Suprapubic skin (tissue), 4 donors: Measurements from ENCODE around the gene UGT2B17. TPM values are rescaled to one million over a fixed set of nuclear protein-coding genes. Genes with fewer than 3 reads are reported as not detected.
A peak's percentile ranks its signal among the peaks of the same experiment; 100 is the strongest.
"Not testable (repeated sequence)": the region's sequence is repeated elsewhere in the genome, so short reads cannot be mapped to it uniquely, and the experiment has no call there.

Experiments used
- DNase-seq, 2 donors: peaks; one replicate each; pipeline ENCODE4 v3.0.0-alpha.2; 2019; ENCODE audit warnings: low spot score in 2 of 2
- H3K27ac ChIP-seq: fragments of 200-600 bp; sonication (generic); one replicate; pipeline ENCODE4 v1.5.1; 2019
- H3K27me3 ChIP-seq: fragments of 200-600 bp; sonication (generic); one replicate; pipeline ENCODE4 v1.5.1; 2019
- H3K36me3 ChIP-seq: fragments of 200-600 bp; sonication (generic); one replicate; pipeline ENCODE4 v1.5.1; 2019
- H3K4me1 ChIP-seq: fragments of 200-600 bp; sonication (generic); one replicate; pipeline ENCODE4 v1.5.1; 2019
- H3K4me3 ChIP-seq: fragments of 200-600 bp; sonication (generic); one replicate; pipeline ENCODE4 v1.5.1; 2019; ENCODE audit warnings: mild to moderate bottlenecking
- H3K9me3 ChIP-seq: fragments of 200-600 bp; sonication (generic); one replicate; pipeline ENCODE4 v1.5.1; 2019
- EP300 ChIP-seq: sonication (generic); formaldehyde crosslinking; IDR thresholded peaks from one replicate; pipeline ENCODE4 v1.6.1; 2017; ENCODE audit warnings: antibody characterized with exemption
- POLR2A ChIP-seq, 2 donors: fragments of 450-650 bp; IDR thresholded peaks; one replicate each; pipeline ENCODE4 v1.6.1; 2017; ENCODE audit warnings: antibody characterized with exemption in 2 of 2, mild to moderate bottlenecking in 2 of 2, moderate library complexity in 2 of 2
- POLR2AphosphoS5 ChIP-seq, 3 donors: sonication (generic); formaldehyde crosslinking; IDR thresholded peaks; one replicate each; pipeline ENCODE4 v1.6.1; 2017; ENCODE audit warnings: antibody characterized with exemption in 3 of 3
- WGBS: methylation state at CpG from one replicate; pipeline ENCODE4 v1.1.5; 2018; 5-methylcytosine and 5-hydroxymethylcytosine counted together
- total RNA-seq, 4 donors: library from RNA; depleted of rRNA; stranded (reverse); fragments of >200 nt; gene quantifications; one replicate each; pipeline ENCODE4 v1.1.0, GENCODE V29; 2016
- TF ChIP-seq, protein P1 (sequence below), 2 donors: fragments of 200-600 bp in 1 of 2; fragments of 450-650 bp in 1 of 2; sonication (generic) in 1 of 2; IDR thresholded peaks; one replicate each; pipeline ENCODE4 v1.5.1; 2016 to 2019; ENCODE audit warnings: antibody characterized with exemption in 2 of 2, mild to moderate bottlenecking in 1 of 2, moderate library complexity in 1 of 2

The UGT2B17 gene
- total RNA-seq, 4 donors from 2014 or later: not detected

DNA sequence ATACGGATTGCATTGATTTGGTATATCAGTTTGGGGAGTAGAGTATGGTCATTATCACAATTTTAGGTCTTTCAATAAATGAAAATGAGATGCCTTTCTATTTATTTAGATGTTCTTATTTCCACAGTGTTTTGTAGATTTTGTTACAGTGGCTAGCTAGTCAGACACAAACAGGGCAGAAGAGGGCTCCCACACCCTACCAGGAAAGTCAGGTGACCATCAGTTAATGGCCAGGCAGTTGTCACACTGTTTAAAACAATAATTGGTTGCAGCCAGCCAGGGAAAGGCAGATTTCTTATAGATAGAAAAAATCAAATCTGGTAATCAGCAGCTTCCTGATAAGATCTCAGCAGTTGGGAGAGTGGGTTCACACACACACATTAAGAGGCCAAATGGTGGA is 57.2 kb downstream of the UGT2B17 start:
- no peak overlapping the region for H3K4me3 ChIP-seq
- TF ChIP-seq POLR2A (IDR thresholded peaks at IDR 0.05) (no peak), POLR2AphosphoS5 (IDR thresholded peaks at IDR 0.05) (no peak), EP300 (no peak)
- TF ChIP-seq, protein P1, sequence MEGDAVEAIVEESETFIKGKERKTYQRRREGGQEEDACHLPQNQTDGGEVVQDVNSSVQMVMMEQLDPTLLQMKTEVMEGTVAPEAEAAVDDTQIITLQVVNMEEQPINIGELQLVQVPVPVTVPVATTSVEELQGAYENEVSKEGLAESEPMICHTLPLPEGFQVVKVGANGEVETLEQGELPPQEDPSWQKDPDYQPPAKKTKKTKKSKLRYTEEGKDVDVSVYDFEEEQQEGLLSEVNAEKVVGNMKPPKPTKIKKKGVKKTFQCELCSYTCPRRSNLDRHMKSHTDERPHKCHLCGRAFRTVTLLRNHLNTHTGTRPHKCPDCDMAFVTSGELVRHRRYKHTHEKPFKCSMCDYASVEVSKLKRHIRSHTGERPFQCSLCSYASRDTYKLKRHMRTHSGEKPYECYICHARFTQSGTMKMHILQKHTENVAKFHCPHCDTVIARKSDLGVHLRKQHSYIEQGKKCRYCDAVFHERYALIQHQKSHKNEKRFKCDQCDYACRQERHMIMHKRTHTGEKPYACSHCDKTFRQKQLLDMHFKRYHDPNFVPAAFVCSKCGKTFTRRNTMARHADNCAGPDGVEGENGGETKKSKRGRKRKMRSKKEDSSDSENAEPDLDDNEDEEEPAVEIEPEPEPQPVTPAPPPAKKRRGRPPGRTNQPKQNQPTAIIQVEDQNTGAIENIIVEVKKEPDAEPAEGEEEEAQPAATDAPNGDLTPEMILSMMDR (IDR thresholded peaks at IDR 0.05): no peak
- DNase-seq: no peak
- no peak overlapping the region for H3K27ac ChIP-seq
- H3K27me3 ChIP-seq: no peaks in the 10 kb centered on the region
- H3K4me1 ChIP-seq: no peaks in the 10 kb centered on the region
- H3K36me3 ChIP-seq: no peaks in the 10 kb centered on the region
- H3K9me3 ChIP-seq: no peaks in the 10 kb centered on the region
- WGBS: no CpG with 5 or more reads among the region's 1 CpG

DNA sequence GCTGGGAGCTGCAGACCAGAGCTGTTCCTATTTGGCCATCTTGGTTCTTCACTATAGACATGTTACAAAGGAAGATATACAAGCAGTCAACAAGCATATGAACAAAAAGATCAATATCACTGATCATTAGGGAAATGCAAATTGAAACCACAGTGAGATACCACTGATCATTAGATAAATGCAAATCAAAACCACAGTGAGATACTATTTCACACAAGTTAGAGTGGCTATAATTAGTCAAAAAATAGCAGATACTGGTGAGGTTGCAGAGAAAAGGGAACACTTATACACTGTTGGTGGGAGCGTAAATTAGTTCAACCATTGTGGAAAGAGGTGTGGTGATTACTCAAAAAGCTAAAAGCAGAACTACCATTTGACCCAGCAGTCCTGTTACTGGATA is 70.7 kb downstream of the UGT2B17 start:
- H3K4me3 ChIP-seq, DNase-seq, H3K27ac ChIP-seq, H3K9me3 ChIP-seq, H3K4me1 ChIP-seq, H3K36me3 ChIP-seq, H3K27me3 ChIP-seq: not testable (repeated sequence)
- 84% methylated on average over 1 of the region's 1 CpG for WGBS

- H3K4me1 ChIP-seq, H3K4me3 ChIP-seq, H3K36me3 ChIP-seq, H3K9me3 ChIP-seq, DNase-seq, H3K27ac ChIP-seq, H3K27me3 ChIP-seq: not testable (repeated sequence)
- 93% methylated on average over 4 of the region's 4 CpGs for WGBS
Observed at GRCh38 chr4:68504836-68505235, 71.3 kb downstream of the UGT2B17 start.

DNA sequence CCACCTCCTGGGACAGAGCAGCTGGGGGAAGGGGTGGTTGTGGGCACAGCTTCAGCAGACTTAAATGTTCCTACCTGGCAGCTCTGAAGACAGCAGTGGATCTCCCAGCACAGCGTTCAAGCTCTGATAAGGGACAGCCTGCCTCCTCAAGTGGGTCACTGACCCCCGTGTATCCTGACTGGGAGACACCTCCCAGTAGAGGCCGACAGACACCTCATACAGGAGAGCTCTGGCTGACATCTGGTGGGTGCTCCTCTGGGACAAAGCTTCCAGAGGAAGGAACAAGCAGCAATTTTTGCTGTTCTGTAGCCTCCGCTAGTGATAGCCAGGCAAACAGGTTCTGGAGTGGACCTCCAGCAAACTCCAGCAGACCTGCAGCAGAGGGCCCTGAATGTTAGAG is 72.7 kb downstream of the UGT2B17 start:
- H3K27me3 ChIP-seq, DNase-seq, H3K36me3 ChIP-seq, H3K27ac ChIP-seq, H3K4me3 ChIP-seq, H3K9me3 ChIP-seq, H3K4me1 ChIP-seq: not testable (repeated sequence)
- 86% methylated on average over 4 of the region's 4 CpGs for WGBS

GRCh38 chr4:68499021-68499420 is 77.1 kb downstream of the UGT2B17 start:
- no peaks in the 10 kb centered on the region for H3K36me3 ChIP-seq
- no peaks in the 10 kb centered on the region for H3K27me3 ChIP-seq
- TF ChIP-seq, protein P1 (IDR thresholded peaks at IDR 0.05): no peak
- TF ChIP-seq POLR2AphosphoS5 (IDR thresholded peaks at IDR 0.05) (no peak), POLR2A (IDR thresholded peaks at IDR 0.05) (no peak), EP300 (no peak)
- no peak for DNase-seq
- H3K4me3 ChIP-seq: no peak overlapping the region
- H3K9me3 ChIP-seq: no peaks in the 10 kb centered on the region
- H3K4me1 ChIP-seq: no peaks in the 10 kb centered on the region
- WGBS: 74% methylated on average over 4 of the region's 4 CpGs
- H3K27ac ChIP-seq: no peak overlapping the region

GRCh38 chr4:68498413-68499007 is 77.6 kb downstream of the UGT2B17 start:
- H3K4me3 ChIP-seq: no peak overlapping the region
- 18% methylated on average over 5 of the region's 5 CpGs for WGBS
- no peaks in the 10 kb centered on the region for H3K36me3 ChIP-seq
- no peaks in the 10 kb centered on the region for H3K4me1 ChIP-seq
- H3K27ac ChIP-seq: no peak overlapping the region
- no peaks in the 10 kb centered on the region for H3K9me3 ChIP-seq
- no peak for TF ChIP-seq POLR2AphosphoS5 (IDR thresholded peaks at IDR 0.05)
- TF ChIP-seq, protein P1 (IDR thresholded peaks at IDR 0.05): peak; percentile 54 to 71
- no peak for DNase-seq
- no peaks in the 10 kb centered on the region for H3K27me3 ChIP-seq

GRCh38 chr4:68494688-68495087 is 81.4 kb downstream of the UGT2B17 start:
- DNase-seq: no peak
- H3K27ac ChIP-seq: no peak overlapping the region
- H3K9me3 ChIP-seq: no peaks in the 10 kb centered on the region
- 14% methylated on average over 1 of the region's 1 CpG for WGBS
- no peaks in the 10 kb centered on the region for H3K36me3 ChIP-seq
- H3K4me3 ChIP-seq: no peak overlapping the region
- no peaks in the 10 kb centered on the region for H3K27me3 ChIP-seq
- TF ChIP-seq POLR2AphosphoS5 (IDR thresholded peaks at IDR 0.05) (no peak), EP300 (no peak), POLR2A (IDR thresholded peaks at IDR 0.05) (no peak)
- TF ChIP-seq, protein P1 (IDR thresholded peaks at IDR 0.05): no peak
- H3K4me1 ChIP-seq: no peaks in the 10 kb centered on the region
